ENCODE results near the gene CERS6. TPM values are rescaled to one million over a fixed set of nuclear protein-coding genes. Genes with fewer than 3 reads are reported as not detected.

Gene CERS6
- polyA plus RNA-seq, 1 donor (not counting 4 experiments of a cell fraction or from before 2014, with no cell fraction given), result 19.5 TPM

DNA sequence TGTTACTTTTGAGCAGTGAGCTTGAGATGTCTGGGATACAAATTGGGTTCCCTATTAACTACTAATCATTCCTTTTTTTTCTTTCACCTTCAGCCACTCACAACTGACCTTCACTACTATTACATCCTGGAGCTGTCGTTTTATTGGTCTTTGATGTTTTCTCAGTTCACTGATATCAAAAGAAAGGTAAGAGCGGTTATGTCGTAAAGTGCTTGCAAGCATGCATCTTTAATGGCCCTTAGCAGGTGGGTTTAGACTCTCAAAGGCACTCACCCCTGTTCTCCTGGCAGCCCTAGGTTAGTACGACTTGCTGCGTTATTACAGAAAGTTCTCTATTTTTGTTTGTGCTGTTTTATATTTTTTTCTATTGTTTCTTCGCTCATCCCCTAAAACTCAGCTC, 238.8 kb downstream of the CERS6 start:
- H3K4me3 ChIP-seq (ENCODE audit: control insufficient read depth in 2 of 3, extremely low read depth in 1 of 3, insufficient read depth in 2 of 3, low read depth in 1 of 3, low read length in 3 of 3), result no peak overlapping the region
- no peak overlapping the region for H2AFZ ChIP-seq (ENCODE audit: control insufficient read depth, low read length)
- dilution Hi-C loops (cut with MboI; ENCODE audit: extremely low pct_ligation_motif_present, low sequenced_read_pairs), result no loop called here
- TF ChIP-seq EZH2 (IDR thresholded peaks at IDR 0.05; ENCODE audit: low read length), result no peak
- TF ChIP-seq, protein P1, sequence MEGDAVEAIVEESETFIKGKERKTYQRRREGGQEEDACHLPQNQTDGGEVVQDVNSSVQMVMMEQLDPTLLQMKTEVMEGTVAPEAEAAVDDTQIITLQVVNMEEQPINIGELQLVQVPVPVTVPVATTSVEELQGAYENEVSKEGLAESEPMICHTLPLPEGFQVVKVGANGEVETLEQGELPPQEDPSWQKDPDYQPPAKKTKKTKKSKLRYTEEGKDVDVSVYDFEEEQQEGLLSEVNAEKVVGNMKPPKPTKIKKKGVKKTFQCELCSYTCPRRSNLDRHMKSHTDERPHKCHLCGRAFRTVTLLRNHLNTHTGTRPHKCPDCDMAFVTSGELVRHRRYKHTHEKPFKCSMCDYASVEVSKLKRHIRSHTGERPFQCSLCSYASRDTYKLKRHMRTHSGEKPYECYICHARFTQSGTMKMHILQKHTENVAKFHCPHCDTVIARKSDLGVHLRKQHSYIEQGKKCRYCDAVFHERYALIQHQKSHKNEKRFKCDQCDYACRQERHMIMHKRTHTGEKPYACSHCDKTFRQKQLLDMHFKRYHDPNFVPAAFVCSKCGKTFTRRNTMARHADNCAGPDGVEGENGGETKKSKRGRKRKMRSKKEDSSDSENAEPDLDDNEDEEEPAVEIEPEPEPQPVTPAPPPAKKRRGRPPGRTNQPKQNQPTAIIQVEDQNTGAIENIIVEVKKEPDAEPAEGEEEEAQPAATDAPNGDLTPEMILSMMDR (optimal IDR thresholded peaks at IDR 0.05 in 1 of 3, IDR thresholded peaks at IDR 0.05 in 1 of 3, conservative IDR thresholded peaks at IDR 0.05 in 1 of 3; ENCODE audit: extremely low read depth in 1 of 3, insufficient read depth in 2 of 3, low read length in 3 of 3), result no peak
- H3K79me2 ChIP-seq (ENCODE audit: control insufficient read depth, insufficient read depth, low read length), result no peaks in the 10 kb centered on the region
- H3K27me3 ChIP-seq (ENCODE audit: control insufficient read depth, extremely low read depth, insufficient read depth, low read length), result no peaks in the 10 kb centered on the region
- no peaks in the 10 kb centered on the region for H4K20me1 ChIP-seq (ENCODE audit: control insufficient read depth, extremely low read depth, insufficient read depth, low read length)
- no peaks in the 10 kb centered on the region for H3K9me3 ChIP-seq (ENCODE audit: control insufficient read depth, low read depth, low read length)
- H3K36me3 ChIP-seq (ENCODE audit: control insufficient read depth in 2 of 2, extremely low read depth in 1 of 2, insufficient read depth in 2 of 2, low read length in 2 of 2), result peaks cover 0 to 3% of the 10 kb centered on the region in 2 experiments
- no peaks in the 10 kb centered on the region for H3K9me1 ChIP-seq (ENCODE audit: control insufficient read depth, extremely low read depth, insufficient read depth, low read length)
- H3K4me2 ChIP-seq (ENCODE audit: control insufficient read depth, extremely low read depth, insufficient read depth, low read depth, low read length), result no peak overlapping the region
- DNase-seq (ENCODE audit: low read depth, low spot score) (no peak), FAIRE-seq (no peak)
- no peak overlapping the region for H3K27ac ChIP-seq (ENCODE audit: control insufficient read depth, insufficient read depth, low read length)
- no peaks in the 10 kb centered on the region for H3K4me1 ChIP-seq (ENCODE audit: control insufficient read depth, extremely low read depth, insufficient read depth, low read length)
- H3K9ac ChIP-seq (ENCODE audit: control insufficient read depth, extremely low read depth, insufficient read depth, low read length), result no peak overlapping the region

DNA sequence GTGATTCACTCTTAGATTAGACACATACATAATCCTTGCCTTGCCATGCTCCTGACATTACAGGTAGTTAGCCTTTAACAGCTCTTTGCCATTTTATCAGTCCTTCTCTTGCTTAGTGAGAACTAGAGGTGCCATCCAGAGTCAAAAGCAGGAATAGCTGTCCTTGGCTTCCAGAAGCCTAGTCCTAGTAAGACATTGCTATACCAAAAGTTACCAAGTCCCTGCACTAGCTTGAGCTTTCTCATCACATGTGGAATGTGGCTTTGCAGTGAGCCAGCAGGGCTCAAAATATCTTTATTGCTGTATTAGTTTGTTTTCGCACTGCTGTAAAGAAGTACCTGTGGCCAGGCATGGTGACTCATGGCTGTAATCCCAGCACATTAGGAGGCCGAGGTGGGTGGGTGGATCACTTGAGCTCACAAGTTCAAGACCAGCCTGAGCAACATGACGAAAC, 241.6 kb downstream of the CERS6 start:
- no peak overlapping the region for H2AFZ ChIP-seq (ENCODE audit: control insufficient read depth, low read length)
- no peak overlapping the region for H3K4me2 ChIP-seq (ENCODE audit: control insufficient read depth, extremely low read depth, insufficient read depth, low read depth, low read length)
- no peaks in the 10 kb centered on the region for H3K9me3 ChIP-seq (ENCODE audit: control insufficient read depth, low read depth, low read length)
- DNase-seq (ENCODE audit: low read depth, low spot score), result no peak
- peak; percentile 60 for FAIRE-seq
- TF ChIP-seq EZH2 (IDR thresholded peaks at IDR 0.05; ENCODE audit: low read length), result no peak
- TF ChIP-seq, protein P1 (optimal IDR thresholded peaks at IDR 0.05 in 1 of 3, IDR thresholded peaks at IDR 0.05 in 1 of 3, conservative IDR thresholded peaks at IDR 0.05 in 1 of 3; ENCODE audit: extremely low read depth in 1 of 3, insufficient read depth in 2 of 3, low read length in 3 of 3), result peak in 1 of 3 experiments; percentile 30
- H3K9ac ChIP-seq (ENCODE audit: control insufficient read depth, extremely low read depth, insufficient read depth, low read length), result no peak overlapping the region
- H3K27ac ChIP-seq (ENCODE audit: control insufficient read depth, insufficient read depth, low read length), result no peak overlapping the region
- no peaks in the 10 kb centered on the region for H3K27me3 ChIP-seq (ENCODE audit: control insufficient read depth, extremely low read depth, insufficient read depth, low read length)
- no peaks in the 10 kb centered on the region for H3K9me1 ChIP-seq (ENCODE audit: control insufficient read depth, extremely low read depth, insufficient read depth, low read length)
- H3K79me2 ChIP-seq (ENCODE audit: control insufficient read depth, insufficient read depth, low read length), result no peaks in the 10 kb centered on the region
- H4K20me1 ChIP-seq (ENCODE audit: control insufficient read depth, extremely low read depth, insufficient read depth, low read length), result no peaks in the 10 kb centered on the region
- no peak overlapping the region for H3K4me3 ChIP-seq (ENCODE audit: control insufficient read depth in 2 of 3, extremely low read depth in 1 of 3, insufficient read depth in 2 of 3, low read depth in 1 of 3, low read length in 3 of 3)
- H3K4me1 ChIP-seq (ENCODE audit: control insufficient read depth, extremely low read depth, insufficient read depth, low read length), result peaks cover 11% of the 10 kb centered on the region
- dilution Hi-C loops (cut with MboI; ENCODE audit: extremely low pct_ligation_motif_present, low sequenced_read_pairs), result no loop called here
- no peaks in the 10 kb centered on the region for H3K36me3 ChIP-seq (ENCODE audit: control insufficient read depth in 2 of 2, extremely low read depth in 1 of 2, insufficient read depth in 2 of 2, low read length in 2 of 2)
